ENCODE results near the gene ADARB1.

The ADARB1 gene

DNA sequence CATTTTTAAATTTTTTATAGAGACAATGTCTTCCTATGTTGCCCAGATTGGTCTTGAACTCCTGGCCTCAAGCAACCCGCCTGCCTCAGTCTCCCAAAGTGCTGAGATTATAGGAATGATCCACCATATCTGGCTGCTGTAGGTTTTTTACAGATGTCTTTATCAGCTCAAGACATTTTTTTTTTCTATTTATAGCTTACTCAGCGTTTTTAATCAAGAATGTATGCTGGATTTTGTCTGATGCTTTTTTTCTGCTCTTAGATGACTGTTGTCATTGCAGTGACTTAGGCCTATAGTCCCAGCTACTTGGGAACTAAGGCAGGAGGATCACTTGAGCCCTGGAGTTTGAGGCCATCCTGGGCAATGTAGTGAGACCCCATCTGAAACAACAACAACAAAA is 140.8 kb downstream of the ADARB1 start:
- TF ChIP-seq, protein P1, sequence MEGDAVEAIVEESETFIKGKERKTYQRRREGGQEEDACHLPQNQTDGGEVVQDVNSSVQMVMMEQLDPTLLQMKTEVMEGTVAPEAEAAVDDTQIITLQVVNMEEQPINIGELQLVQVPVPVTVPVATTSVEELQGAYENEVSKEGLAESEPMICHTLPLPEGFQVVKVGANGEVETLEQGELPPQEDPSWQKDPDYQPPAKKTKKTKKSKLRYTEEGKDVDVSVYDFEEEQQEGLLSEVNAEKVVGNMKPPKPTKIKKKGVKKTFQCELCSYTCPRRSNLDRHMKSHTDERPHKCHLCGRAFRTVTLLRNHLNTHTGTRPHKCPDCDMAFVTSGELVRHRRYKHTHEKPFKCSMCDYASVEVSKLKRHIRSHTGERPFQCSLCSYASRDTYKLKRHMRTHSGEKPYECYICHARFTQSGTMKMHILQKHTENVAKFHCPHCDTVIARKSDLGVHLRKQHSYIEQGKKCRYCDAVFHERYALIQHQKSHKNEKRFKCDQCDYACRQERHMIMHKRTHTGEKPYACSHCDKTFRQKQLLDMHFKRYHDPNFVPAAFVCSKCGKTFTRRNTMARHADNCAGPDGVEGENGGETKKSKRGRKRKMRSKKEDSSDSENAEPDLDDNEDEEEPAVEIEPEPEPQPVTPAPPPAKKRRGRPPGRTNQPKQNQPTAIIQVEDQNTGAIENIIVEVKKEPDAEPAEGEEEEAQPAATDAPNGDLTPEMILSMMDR (IDR thresholded peaks at IDR 0.05; ENCODE audit: poor library complexity, severe bottlenecking): no peak
- H3K4me1 ChIP-seq (ENCODE audit: insufficient read depth, poor library complexity, severe bottlenecking): no peaks in the 10 kb centered on the region
- ATAC-seq (ENCODE audit: low read depth) (no peak), DNase-seq (ENCODE audit: low spot score) (no peak)
- peaks cover 11% of the 10 kb centered on the region; the same call in 1 of the 2 replicates for H3K36me3 ChIP-seq (ENCODE audit: low read depth)
- no peak overlapping the region for H3K27ac ChIP-seq (ENCODE audit: poor library complexity, severe bottlenecking)
- H3K27me3 ChIP-seq (ENCODE audit: insufficient read depth, poor library complexity, severe bottlenecking): no peaks in the 10 kb centered on the region
- H3K9me3 ChIP-seq (ENCODE audit: severe bottlenecking): no peaks in the 10 kb centered on the region
- H3K4me3 ChIP-seq (ENCODE audit: severe bottlenecking): no peak overlapping the region

DNA sequence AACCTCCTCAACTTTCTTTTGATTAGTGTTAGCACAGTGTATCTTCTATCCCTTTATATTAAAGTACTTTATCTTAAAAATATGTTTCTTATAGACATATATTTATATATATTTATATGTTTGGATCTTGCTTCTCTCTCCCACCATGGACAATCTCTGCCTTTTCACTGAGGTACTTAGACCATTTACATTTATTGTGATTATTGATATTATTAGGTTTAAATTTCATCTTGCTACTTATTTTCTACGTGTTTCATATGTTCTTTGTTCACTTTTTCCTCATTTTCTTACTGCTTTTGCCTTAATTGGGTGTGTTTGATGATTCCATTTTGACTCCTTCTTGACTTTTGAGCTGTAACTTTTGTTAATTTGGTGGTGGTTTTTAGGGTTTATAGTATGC is 142.6 kb downstream of the ADARB1 start:
- Histone ChIP-seq H3K27me3 (ENCODE audit: insufficient read depth, poor library complexity, severe bottlenecking) (no peaks in the 10 kb centered on the region), H3K4me1 (ENCODE audit: insufficient read depth, poor library complexity, severe bottlenecking) (no peaks in the 10 kb centered on the region), H3K4me3 (ENCODE audit: severe bottlenecking) (no peak overlapping the region), H3K27ac (ENCODE audit: poor library complexity, severe bottlenecking) (no peak overlapping the region), H3K36me3 (ENCODE audit: low read depth) (peaks cover 11% of the 10 kb centered on the region; the same call in 1 of the 2 replicates), H3K9me3 (ENCODE audit: severe bottlenecking) (no peaks in the 10 kb centered on the region)
- ATAC-seq (ENCODE audit: low read depth) (no peak), DNase-seq (ENCODE audit: low spot score) (no peak)
- TF ChIP-seq, protein P1 (IDR thresholded peaks at IDR 0.05; ENCODE audit: poor library complexity, severe bottlenecking): no peak

DNA sequence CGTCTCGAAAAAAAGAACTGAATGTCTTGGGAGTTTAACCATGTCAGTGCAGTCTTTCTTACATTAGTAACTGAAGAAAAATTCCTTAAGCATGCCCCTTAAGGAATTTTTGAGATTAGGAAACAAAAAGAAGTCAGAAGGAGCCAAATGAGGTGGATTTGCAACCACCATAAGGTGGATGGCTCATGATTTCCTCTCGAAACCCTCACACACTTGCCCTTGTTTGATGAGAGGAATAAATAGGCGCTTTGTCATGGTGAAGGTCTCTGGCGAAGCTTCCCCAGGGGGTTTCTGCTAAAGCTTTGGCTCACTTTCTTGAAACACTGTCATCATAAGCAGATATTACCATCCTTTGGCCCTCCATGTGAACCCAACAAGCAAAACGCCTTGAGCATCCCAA is 145.1 kb downstream of the ADARB1 start:
- Histone ChIP-seq H3K9me3 (ENCODE audit: severe bottlenecking) (no peaks in the 10 kb centered on the region), H3K27ac (ENCODE audit: poor library complexity, severe bottlenecking) (no peak overlapping the region), H3K4me3 (ENCODE audit: severe bottlenecking) (no peak overlapping the region), H3K4me1 (ENCODE audit: insufficient read depth, poor library complexity, severe bottlenecking) (no peaks in the 10 kb centered on the region), H3K27me3 (ENCODE audit: insufficient read depth, poor library complexity, severe bottlenecking) (no peaks in the 10 kb centered on the region), H3K36me3 (ENCODE audit: low read depth) (peaks cover 11% of the 10 kb centered on the region; the same call in 1 of the 2 replicates)
- no peak for DNase-seq (ENCODE audit: low spot score)
- TF ChIP-seq, protein P1 (IDR thresholded peaks at IDR 0.05; ENCODE audit: poor library complexity, severe bottlenecking): no peak
- ATAC-seq (ENCODE audit: low read depth): no peak

DNA sequence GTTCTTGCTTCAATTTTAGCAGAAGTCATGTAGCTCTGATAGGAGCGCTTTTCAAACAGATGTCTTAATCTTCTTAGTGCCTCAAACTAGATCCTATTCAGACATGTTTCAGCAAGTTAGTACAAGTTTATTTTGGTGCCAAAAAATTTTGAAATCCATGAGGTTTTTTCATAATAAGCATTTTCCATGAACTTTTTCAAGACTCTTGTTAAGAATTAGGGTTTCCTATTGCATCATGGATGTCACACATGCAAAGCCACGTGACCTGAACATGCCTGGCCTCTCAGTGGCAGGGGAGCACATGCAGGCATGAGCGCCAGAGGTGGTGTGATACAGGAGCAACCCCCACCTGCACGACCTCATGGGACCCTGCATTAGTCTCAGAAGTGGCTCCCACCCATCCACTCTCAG is 145.7 kb downstream of the ADARB1 start:
- DNase-seq (ENCODE audit: low spot score): no peak
- Histone ChIP-seq H3K27ac (ENCODE audit: poor library complexity, severe bottlenecking) (no peak overlapping the region), H3K36me3 (ENCODE audit: low read depth) (peaks cover 11% of the 10 kb centered on the region; the same call in 1 of the 2 replicates), H3K4me3 (ENCODE audit: severe bottlenecking) (no peak overlapping the region), H3K27me3 (ENCODE audit: insufficient read depth, poor library complexity, severe bottlenecking) (no peaks in the 10 kb centered on the region), H3K9me3 (ENCODE audit: severe bottlenecking) (no peaks in the 10 kb centered on the region), H3K4me1 (ENCODE audit: insufficient read depth, poor library complexity, severe bottlenecking) (no peaks in the 10 kb centered on the region)
- TF ChIP-seq, protein P1 (IDR thresholded peaks at IDR 0.05; ENCODE audit: poor library complexity, severe bottlenecking): no peak
- no peak for ATAC-seq (ENCODE audit: low read depth)

DNA sequence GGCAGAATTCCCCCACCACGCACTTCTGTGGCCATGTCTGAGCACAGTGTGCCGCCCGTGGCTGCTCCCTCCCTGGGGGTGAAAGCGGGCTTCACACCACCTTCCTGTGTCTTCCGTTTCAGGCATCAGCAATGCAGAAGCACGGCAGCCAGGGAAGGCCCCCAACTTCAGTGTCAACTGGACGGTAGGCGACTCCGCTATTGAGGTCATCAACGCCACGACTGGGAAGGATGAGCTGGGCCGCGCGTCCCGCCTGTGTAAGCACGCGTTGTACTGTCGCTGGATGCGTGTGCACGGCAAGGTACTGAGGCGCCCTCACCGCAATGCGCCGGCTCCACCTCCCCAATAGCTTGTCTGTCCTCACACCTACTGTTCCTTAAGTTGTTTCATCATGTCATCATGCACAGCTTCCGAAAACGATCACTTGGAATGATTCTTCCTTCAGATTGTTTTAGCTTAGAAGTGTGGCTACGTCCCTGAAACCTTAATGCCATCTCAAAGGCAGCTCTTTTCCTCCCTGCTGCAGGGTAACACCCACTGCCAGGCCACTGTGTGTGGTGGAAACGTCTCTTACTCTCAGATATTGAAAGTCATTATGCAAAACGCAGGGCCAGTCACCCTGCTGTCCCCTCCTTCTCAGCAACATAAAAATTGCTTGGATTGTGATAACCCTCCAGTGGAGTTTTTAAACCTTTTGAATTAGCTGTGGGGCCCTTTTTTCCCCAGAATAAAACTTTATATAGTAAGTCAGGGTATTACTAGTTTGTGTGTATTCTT is 146.5 kb downstream of the ADARB1 start:
- Histone ChIP-seq H3K4me3 (ENCODE audit: severe bottlenecking) (no peak overlapping the region), H3K36me3 (ENCODE audit: low read depth) (peaks cover 11% of the 10 kb centered on the region; the same call in 1 of the 2 replicates), H3K27ac (ENCODE audit: poor library complexity, severe bottlenecking) (no peak overlapping the region), H3K4me1 (ENCODE audit: insufficient read depth, poor library complexity, severe bottlenecking) (no peaks in the 10 kb centered on the region), H3K9me3 (ENCODE audit: severe bottlenecking) (no peaks in the 10 kb centered on the region), H3K27me3 (ENCODE audit: insufficient read depth, poor library complexity, severe bottlenecking) (no peaks in the 10 kb centered on the region)
- TF ChIP-seq, protein P1 (IDR thresholded peaks at IDR 0.05; ENCODE audit: poor library complexity, severe bottlenecking): no peak
- ATAC-seq (ENCODE audit: low read depth): no peak
- no peak for DNase-seq (ENCODE audit: low spot score)

Data from RWPE2 (cell line).